ENCODE measurements around the gene RUNX3. TPM values are rescaled to one million over a fixed set of nuclear protein-coding genes. Genes with fewer than 3 reads are reported as not detected.

The RUNX3 gene
- total RNA-seq, 2 donors from 2014 or later: 0.24 to 0.31 TPM

DNA sequence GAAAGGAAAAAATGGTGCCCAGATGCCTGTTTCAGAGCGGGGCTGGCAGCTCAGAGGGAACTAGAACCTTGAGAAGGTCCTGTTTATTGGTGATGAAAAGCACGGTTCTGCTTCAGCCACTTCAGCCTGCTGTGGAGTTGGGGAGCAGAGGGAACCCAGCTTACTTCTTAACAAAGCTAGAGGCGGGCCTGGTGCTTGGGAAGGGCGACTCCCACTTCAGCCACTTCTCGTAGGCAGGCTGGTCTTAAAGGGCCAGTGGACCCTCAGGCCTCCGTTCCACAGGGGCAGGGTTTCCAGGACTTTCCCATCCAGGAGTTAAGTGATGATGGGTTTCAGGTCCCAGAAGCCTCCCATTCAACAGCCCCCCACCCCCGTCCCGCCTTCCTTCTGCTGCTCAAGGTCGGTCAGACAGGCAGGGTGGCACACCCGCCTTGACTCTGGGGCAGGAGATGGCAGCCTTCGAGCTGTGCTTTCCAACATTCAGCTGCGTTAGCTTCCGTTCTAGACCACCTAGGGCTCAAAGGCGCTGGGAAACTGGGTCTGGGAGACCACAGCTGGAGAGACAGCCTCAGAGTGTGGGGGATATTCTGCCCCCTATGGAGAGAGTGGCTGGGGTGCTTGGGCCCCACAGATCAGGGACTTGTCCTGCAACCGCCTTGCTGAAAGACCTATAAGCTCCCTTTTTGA, 3.4 kb downstream of the RUNX3 start:
- H3K4me1 ChIP-seq (ENCODE audit: control insufficient read depth, insufficient read depth, low read length): peaks cover 4% of the 10 kb centered on the region
- H3K9me3 ChIP-seq (ENCODE audit: control insufficient read depth, low read length): no peaks in the 10 kb centered on the region
- TF ChIP-seq, protein P1, sequence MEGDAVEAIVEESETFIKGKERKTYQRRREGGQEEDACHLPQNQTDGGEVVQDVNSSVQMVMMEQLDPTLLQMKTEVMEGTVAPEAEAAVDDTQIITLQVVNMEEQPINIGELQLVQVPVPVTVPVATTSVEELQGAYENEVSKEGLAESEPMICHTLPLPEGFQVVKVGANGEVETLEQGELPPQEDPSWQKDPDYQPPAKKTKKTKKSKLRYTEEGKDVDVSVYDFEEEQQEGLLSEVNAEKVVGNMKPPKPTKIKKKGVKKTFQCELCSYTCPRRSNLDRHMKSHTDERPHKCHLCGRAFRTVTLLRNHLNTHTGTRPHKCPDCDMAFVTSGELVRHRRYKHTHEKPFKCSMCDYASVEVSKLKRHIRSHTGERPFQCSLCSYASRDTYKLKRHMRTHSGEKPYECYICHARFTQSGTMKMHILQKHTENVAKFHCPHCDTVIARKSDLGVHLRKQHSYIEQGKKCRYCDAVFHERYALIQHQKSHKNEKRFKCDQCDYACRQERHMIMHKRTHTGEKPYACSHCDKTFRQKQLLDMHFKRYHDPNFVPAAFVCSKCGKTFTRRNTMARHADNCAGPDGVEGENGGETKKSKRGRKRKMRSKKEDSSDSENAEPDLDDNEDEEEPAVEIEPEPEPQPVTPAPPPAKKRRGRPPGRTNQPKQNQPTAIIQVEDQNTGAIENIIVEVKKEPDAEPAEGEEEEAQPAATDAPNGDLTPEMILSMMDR (conservative IDR thresholded peaks at IDR 0.05): no peak
- H3K27ac ChIP-seq (ENCODE audit: low read depth, low read length): no peak overlapping the region
- H3K4me3 ChIP-seq (ENCODE audit: low read length): no peak overlapping the region
- Mint-ChIP-seq H3K9me3 (no peaks in the 10 kb centered on the region), H3K27ac (no peak overlapping the region), H3K27me3 (ENCODE audit: insufficient read depth) (peaks cover 56% of the 10 kb centered on the region), H3K4me3 (no peak overlapping the region), H3K36me3 (ENCODE audit: low read depth) (no peaks in the 10 kb centered on the region), H3K4me1 (peaks cover 21% of the 10 kb centered on the region)
- H3K27me3 ChIP-seq (ENCODE audit: control insufficient read depth, insufficient read depth, low read length, poor library complexity, severe bottlenecking): peaks cover 66% of the 10 kb centered on the region
- H3K9ac ChIP-seq (ENCODE audit: extremely low read depth, low read length, poor library complexity, severe bottlenecking): no peak overlapping the region
- DNase-seq: peak; percentile 75
- WGBS, 2 experiments (ENCODE audit: insufficient coverage in 1 of 2, insufficient read length in 1 of 2): 48 to 51% methylated on average over 4 to 15 of the region's 15 CpGs
- no peaks in the 10 kb centered on the region for H3K36me3 ChIP-seq (ENCODE audit: control insufficient read depth, insufficient read depth, low read length)

DNA sequence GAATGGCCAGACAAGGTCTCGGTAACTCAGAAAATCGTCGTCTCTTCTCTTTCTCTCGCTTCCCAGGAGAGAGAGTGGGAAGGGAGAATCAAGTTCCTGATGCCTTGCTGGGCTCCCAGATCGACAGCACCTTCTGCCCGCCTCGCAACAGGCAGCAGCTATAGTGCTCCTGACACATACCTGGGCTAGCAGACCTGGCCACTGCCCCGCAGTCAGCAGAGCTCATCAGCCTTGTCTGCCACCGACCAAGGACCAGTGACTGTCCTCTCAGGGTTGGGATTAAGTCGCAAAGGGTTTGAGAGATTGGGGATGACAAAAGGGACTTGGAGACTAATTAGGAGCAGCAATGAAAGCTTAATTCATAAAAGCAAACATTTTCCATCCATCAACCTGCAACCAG, 4.1 kb downstream of the RUNX3 start:
- no peaks in the 10 kb centered on the region for H3K9me3 ChIP-seq (ENCODE audit: control insufficient read depth, low read length)
- Mint-ChIP-seq H3K4me3 (no peak overlapping the region), H3K4me1 (peaks cover 21% of the 10 kb centered on the region), H3K27ac (no peak overlapping the region), H3K27me3 (ENCODE audit: insufficient read depth) (peaks cover 49% of the 10 kb centered on the region), H3K36me3 (ENCODE audit: low read depth) (no peaks in the 10 kb centered on the region), H3K9me3 (no peaks in the 10 kb centered on the region)
- DNase-seq: no peak
- H3K27ac ChIP-seq (ENCODE audit: low read depth, low read length): no peak overlapping the region
- peaks cover 59% of the 10 kb centered on the region for H3K27me3 ChIP-seq (ENCODE audit: control insufficient read depth, insufficient read depth, low read length, poor library complexity, severe bottlenecking)
- H3K4me1 ChIP-seq (ENCODE audit: control insufficient read depth, insufficient read depth, low read length): peaks cover 4% of the 10 kb centered on the region
- H3K4me3 ChIP-seq (ENCODE audit: low read length): no peak overlapping the region
- 68 to 73% methylated on average over 5 to 10 of the region's 10 CpGs for WGBS, 2 experiments (ENCODE audit: insufficient coverage in 1 of 2, insufficient read length in 1 of 2)
- no peaks in the 10 kb centered on the region for H3K36me3 ChIP-seq (ENCODE audit: control insufficient read depth, insufficient read depth, low read length)
- TF ChIP-seq, protein P1 (conservative IDR thresholded peaks at IDR 0.05): no peak
- H3K9ac ChIP-seq (ENCODE audit: extremely low read depth, low read length, poor library complexity, severe bottlenecking): no peak overlapping the region

DNA sequence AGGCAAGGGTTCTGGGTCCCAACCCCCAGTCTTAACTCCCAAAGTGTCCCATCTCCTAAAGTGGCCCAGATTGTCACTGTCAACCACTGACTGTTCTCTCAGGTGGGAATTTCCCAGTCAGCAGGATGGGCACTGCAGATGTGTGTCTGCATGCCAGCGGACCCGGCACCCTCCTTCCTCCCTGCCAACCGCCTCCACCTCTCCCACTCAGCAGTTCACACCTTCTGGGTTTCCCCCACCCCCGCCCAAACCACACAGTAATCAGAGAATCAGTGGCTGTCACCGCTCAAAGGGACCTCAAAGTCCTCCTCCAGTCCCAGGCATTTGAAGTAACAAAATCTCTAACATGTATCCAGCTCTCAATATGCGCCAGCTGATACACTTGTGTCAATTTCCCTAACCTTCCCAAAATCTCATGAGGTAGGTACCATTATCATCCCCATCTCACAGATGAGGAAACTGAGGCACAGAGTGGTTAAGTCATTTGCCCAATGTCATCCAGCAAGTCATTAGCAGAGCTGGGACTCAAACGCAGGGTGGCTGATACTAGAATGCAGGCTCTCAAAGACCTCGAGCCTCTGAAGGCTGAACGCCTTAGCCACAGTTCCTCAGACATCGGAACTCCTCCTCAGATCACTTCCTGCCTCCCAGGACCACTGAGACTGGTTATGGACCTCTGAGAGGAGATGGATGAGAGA, 4.8 kb downstream of the RUNX3 start:
- Histone ChIP-seq H3K27me3 (ENCODE audit: control insufficient read depth, insufficient read depth, low read length, poor library complexity, severe bottlenecking) (peaks cover 51% of the 10 kb centered on the region), H3K36me3 (ENCODE audit: control insufficient read depth, insufficient read depth, low read length) (no peaks in the 10 kb centered on the region)
- peaks cover 42% of the 10 kb centered on the region for H3K27me3 Mint-ChIP-seq (ENCODE audit: insufficient read depth)

More for the DNA sequence above, 4.8 kb downstream of the RUNX3 start:
- DNase-seq: no peak
- no peak overlapping the region for H3K4me3 ChIP-seq (ENCODE audit: low read length)
- H3K36me3 Mint-ChIP-seq (ENCODE audit: low read depth): no peaks in the 10 kb centered on the region
- H3K27ac Mint-ChIP-seq: no peak overlapping the region
- H3K9me3 ChIP-seq (ENCODE audit: control insufficient read depth, low read length): no peaks in the 10 kb centered on the region
- H3K9ac ChIP-seq (ENCODE audit: extremely low read depth, low read length, poor library complexity, severe bottlenecking): no peak overlapping the region
- no peak overlapping the region for H3K4me3 Mint-ChIP-seq
- H3K4me1 Mint-ChIP-seq: peaks cover 21% of the 10 kb centered on the region
- peaks cover 4% of the 10 kb centered on the region for H3K4me1 ChIP-seq (ENCODE audit: control insufficient read depth, insufficient read depth, low read length)
- WGBS, 2 experiments (ENCODE audit: insufficient coverage in 1 of 2, insufficient read length in 1 of 2): 73 to 86% methylated on average over 7 to 10 of the region's 10 CpGs
- no peak overlapping the region for H3K27ac ChIP-seq (ENCODE audit: low read depth, low read length)
- TF ChIP-seq, protein P1 (conservative IDR thresholded peaks at IDR 0.05): no peak
- no peaks in the 10 kb centered on the region for H3K9me3 Mint-ChIP-seq

All from endodermal cell (in vitro differentiated cells).